Measurements from ENCODE around the gene CELSR1.

The CELSR1 gene

DNA sequence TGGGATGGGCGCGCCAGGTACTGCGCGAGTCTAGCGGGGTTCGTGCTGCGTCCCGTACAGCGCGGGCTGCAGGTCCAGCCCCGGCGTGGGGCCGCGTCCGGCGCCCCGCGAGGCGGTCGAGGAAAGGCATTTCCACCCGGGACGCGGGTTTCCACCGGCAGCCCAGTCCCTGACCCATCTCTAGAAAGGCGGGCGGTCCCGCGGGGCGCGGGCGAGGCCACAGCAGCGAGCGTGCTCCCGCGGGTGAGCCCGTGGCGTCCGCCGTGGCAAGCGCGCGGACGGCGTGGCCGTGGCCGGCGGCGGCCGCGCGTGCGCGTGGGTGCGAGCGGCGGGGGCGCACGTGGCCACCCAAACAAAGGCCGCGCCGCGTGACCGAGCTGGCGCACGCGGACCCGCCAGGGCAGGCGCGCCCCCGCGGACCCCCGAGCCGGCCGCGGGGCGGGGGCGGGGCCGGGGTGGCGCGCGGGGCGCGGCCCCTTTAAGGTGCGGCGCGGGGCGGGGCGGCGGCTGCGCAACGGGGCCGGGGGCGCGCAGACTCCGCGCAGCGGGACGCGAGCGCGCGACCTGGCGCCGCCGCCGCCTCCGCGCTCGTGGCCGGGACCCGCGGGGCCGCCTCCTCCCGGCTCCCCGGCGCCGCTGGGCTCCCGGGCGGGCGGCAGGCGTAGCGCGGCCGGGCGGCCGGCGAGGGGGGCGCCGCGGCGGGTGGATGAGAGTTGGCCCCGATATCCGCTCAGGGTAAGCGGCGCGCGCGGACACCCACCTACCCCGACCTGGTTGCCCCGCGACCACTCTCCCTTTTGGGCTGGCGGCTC is 39.3 kb upstream of the CELSR1 start:
- DNase-seq (ENCODE audit: low read depth in 2 of 2) = peak in 1 of 2 donors; percentile 52

DNA sequence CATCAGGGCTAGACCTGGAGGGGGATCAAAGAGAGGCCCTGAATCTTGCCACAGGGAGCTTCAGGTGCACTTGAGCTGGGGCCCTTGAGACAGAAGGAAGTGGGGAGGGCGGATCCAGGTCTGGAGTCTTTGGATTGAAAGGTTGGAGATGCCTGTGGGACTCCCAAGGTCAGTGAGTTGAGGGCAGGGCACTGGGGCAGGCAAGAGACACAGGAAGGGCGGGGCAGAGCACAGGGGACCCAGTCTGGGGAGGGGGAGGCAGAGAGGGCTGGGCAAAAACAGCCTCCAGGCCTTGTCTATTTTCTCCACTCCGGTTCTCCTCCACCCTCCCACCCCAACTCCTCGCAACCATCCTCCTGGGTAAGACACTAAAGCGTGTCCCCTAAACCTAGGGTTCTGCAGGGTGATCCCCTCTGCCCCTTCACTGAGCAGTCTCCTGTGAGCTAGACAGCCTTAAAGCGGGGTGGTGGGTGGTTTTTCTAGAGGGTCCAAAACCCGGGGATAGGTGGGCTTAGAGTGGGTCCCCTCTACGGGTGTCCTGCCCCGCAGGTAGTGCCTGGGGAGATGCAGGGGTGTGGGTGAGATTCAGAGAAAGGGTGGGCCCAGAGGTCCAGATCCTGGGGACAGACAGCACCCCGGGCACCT is 38.6 kb upstream of the CELSR1 start:
- DNase-seq (ENCODE audit: low read depth in 2 of 2) = no peak

DNA sequence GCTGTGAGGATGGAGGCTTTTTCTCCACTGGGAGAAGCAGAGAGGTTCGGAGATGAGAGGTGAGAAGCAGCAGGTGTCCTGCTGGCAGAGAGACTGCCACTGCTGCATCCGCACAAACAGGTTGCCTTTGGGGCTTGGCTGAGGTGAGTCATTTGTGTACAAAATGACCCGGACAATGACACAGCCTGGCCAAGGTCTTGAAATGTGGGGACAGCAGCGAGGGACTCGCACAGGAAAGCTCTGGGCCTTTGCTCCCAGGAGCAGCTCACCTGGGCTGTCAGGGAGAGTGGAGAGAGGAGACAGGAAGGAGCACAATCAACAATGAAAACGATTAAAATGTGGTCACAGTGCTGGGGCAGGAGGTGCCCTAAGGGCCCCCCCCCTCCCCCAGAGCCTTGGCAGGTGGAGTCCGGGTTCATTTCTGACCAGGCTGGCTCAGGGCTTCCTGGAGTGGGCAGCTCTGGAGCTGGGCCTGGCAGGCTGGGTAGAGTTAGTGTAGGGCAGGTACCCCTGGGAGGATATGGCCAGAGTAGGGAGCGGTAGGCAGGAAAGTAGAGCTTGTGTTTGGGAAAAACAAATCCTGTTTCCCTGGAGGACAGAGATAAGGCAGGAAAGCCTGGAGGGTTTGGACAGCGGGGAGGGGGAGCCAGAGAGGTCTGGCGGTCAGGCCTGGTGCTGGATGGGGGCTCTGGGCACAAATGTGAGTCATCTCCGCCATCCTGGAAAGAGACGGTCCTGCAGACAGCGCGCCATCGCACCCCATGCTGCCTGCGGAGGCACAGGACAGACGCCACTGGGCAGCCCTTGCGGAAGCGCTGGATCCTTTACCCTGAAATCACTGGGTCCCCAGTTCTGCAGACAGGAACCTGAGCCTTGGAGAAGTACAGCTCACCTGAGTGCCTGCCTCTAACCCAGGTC is 37.8 kb upstream of the CELSR1 start:
- DNase-seq (ENCODE audit: low read depth in 2 of 2) = no peak

DNA sequence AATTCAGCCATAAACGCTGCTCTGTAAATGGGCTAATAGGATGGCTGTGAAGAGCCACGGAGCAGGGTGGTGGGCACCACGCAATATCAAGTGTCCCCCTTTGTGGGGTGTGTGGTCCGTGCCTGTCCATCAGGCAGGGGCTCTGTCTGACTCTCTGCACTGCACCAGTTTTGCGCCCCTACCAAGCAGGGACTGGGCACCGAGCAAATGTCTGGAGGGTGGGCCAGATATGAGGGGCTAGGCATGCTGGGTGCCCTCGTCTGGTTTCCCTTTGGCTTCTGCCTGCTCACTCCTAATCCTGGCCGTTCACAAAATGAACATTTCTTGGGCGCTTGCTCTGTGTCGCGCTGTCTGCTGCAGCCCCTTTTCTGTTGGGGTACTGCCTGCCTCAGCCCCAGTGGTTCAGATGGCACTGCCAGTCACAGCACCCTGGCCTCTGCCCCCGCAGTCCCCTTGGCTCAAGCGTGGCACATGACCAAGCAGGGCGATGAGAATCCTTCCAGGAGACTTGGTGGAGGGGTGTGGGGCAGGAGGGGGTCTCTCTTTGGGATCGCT is 37.1 kb upstream of the CELSR1 start:
- no peak for DNase-seq (ENCODE audit: low read depth in 2 of 2)

DNA sequence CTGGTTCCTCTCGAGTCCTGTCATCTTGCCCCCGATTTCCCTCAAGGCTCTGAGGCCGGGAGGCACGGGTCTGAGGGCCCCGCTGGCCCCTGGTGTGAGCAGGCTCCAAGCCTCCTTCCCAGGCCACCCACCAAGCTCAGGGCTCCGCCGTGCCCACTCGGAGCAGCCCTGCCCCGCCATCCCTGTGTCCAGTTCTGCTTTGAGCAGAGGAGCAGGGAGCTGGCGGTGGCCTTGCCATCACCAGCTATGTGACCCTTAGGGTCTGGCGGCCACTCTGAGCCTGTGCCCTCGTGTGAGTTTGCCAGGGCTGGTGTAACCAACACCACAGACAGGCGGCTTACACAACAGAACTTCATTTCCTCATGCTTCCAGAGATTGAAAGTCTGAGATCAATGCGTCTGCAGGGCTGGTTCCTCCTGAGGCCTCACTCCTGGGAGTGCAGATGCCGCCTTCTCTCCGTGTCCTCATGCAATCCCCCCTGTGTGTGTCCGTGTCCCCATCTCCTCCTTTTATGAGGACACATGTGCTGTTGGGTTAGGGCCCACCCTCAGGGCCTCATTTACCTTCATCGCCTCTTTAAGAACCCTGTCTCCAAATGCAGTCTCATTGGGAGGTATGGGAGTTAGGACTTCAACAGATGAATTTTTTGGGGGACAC is 36.5 kb upstream of the CELSR1 start:
- no peak for DNase-seq (ENCODE audit: low read depth in 2 of 2)

DNA sequence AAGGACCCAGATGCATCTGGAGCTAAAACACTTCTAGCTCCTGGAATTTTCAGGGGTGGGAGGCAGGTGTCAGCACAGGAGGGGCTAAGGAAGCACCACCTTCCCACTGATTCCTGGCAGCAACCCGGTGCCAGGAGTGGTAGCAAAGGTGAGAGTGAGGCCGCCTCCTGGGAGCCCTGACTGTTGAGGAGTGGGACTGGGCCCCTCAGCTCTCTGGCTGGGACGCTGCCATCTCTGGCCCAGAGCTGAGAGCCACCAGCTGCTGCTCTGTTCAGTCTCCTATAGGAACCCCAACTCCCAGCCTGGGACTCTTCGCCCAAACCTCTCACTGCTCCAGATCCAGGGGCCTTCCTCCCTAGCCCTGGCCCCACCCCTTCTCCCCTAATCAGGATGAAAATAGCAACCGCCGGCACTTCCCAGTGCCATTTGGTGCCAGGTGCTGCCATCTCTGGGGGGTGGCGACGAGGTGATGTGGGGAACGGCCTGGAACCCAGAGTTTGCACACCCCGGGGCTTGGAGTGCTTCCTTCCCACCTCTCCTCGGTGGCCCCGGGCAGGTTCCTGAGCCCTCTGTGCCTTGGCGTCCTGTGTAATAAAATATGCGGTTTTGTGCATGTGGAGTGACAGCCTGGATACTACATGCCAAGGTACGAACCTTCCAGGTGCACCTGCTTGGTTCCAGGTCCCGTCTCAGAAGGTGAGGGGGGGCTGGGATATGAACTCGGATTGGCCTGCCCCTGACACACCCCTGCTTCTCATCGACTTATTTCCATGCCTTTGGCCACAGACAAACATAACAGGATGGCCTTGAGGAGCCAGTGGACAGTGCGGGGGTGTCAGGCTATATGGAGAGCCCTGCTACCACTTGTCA is 35.7 kb upstream of the CELSR1 start:
- no peak for DNase-seq (ENCODE audit: low read depth in 2 of 2)

DNA sequence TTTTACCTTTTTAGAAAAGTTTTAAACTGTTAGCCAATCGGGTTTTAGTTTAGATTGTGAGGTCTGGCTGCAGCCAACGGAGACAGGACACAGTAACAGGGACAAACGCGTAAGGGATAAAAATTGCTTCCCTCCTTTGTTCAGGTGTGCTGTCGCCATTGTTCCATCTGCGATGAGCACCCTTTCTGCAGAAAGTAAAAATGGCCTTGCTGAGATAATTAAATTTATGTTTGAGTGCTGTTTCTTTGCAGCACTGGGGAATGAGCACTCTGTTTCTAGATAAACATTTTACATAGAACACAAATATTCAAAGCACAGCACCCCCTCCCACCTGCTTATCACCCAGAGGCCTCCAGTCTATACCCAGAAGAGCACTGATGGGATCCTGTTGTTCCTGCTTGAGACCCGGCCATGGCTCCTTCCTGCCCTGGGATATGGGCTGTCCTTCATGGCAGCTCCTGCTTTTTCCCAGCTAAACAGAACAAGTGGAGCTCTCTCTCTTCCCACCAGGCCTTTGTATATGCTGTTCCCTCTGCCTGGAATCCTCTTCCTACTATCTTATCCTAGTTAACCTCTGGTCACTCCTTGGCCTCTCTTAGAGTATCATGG is 34.3 kb upstream of the CELSR1 start:
- DNase-seq (ENCODE audit: low read depth in 2 of 2) = no peak

DNA sequence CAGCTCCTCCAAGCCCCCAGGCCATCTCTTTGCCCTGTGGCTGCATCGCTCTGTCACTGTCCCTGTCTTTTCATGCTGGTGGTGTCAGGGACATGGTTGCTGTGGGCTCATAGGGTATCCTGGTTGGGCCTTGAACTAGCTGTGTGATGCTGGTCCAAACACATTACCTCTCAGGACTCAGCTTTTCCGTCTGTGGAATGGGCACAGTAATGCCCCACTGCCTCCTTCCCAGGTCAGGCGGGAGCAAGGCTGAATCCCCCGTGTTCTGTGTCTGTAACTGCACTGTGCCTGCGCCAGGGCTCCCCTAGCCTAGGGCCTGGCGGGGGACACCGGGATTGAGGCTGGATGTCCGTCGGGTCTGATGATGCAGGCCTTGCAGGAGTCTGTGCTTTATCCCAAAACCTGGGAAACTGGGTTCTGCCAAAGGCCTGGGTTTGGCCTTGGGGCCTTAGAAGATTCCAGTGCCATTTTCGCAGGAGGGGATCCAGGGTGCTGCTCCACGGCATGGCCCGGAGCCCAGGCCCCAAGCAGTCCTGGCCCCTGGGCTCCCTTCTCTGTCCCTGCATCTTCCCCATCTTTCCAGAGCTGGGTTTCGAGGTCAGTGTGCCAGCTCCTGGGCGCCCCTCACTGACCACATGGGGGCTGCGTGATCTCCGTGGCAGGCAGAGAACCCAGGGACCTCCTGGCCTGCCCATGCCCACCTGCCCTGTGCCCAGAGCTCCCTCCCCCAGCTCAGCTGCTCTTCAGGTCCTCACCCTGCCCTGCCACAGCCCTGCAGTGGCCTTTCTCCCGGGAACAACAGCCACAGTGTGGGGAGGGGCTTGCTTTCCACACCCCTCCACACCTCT is 32.7 kb upstream of the CELSR1 start:
- no peak for DNase-seq (ENCODE audit: low read depth in 2 of 2)

DNA sequence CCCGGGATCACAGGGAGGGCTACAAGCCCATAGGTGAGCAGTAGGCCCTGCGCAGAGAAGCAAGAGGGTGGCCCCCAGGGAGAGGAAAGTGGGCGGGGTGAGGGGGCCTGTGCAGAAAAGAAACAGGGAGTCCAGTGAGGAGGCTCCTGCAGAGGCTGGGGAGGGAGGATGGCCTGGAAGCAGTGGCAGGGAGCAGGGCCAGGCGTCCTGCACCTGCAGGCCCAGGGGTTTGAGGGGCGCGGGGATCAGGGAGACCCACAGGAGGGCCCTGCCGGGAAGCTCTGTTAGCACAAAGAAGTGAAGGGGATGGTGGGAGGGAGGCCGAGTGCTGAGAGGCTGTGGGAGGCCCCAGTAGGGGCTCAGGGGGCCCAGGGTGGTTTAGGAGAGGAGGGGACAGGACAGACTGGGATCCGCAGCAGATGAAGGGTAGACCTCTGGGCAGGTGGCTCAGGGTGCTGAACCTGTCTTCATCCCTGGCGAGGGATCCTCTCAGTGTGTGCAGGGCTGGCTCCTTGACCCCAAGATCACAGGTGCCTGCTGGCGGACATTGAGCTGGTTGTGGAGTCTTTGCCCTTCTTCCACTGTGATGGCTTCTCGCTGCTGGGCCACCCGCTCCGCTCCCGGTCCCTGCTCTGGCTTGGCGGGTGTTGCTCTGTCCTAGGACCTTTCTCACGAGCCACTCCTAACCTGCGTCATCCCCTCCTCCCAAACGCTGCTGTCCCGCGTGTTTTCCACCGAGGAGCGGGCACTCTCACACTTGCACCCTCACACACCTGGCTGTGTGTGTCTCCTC is 31.8 kb upstream of the CELSR1 start:
- no peak for DNase-seq (ENCODE audit: low read depth in 2 of 2)

DNA sequence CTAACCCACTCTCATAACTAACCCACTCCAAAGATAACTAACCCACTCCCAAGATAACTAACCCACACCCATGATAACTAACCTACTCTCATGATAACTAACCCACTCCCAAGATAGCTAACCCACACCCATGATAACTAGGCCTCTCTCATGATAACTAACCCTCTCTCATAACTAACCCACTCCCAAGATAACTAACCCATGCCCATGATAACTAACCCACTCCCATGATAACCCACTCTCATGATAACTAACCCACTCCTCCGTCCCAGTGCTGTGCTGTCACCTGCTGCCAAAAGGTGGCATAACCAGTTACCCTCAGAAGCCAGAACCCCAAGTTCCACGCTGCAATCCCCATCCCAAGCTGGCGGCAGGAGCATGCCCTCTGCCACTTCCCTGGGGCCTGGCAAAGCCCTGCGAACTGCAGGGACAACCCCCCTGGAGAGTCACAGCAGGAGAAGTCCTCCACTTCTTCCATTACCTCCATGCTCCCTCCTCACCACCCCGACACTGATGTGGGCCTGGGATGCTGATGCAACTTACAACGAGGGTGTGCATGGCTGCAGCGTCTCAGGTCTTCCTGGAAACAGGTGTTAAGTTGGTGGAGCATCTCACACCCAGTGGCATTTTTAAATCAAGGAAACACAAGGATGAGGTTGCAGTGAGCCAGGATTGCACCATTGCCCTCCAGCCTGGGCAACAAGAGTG is 30.8 kb upstream of the CELSR1 start:
- no peak for DNase-seq (ENCODE audit: low read depth in 2 of 2)

DNA sequence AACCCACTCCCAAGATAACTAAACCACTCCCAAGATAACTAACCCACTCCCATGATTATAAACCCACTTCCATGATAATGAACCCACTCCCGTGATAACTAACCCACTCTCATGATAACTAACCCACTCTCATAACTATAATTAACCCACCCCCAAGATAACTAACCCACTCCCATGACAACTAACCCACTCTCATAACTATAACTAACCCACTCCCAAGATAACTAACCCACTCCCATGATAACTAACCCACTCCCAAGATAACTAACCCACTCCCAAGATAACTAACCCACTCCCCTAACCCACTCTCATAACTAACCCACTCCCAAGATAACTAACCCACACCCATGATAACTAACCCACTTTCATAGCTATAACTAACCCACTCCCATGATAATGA is 30.1 kb upstream of the CELSR1 start:
- DNase-seq (ENCODE audit: low read depth in 2 of 2) = no peak

DNA sequence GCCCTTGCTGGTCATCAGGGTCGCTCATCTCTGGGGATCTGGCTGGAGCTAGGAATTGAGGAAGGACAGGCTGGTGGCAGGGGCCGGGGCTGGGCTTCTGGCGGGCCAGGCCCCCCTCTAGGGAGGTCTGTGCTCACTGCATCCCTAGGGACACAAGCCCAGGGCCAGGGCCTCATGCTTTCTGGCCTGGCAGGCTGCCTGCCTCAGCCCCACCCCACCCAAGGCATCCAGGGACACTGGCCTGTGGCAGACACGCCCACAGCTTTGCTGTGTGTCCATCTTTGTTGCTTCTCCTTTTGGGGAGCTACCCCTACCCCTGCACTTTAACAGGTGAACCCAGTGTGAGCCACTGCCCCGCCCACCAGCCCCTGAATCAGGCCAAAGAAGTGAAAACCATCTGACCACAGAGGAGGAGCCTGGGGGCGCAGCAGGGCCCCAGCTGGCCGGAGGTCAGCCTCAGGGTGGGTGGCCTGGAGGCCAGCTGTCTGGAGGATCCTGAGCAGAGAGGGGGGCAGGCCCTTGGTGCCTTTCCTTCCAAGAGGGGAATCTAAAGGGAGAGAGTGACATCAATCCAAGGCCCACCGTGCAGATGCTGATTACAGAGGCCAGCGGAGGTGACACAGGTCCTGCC is 26.8 kb upstream of the CELSR1 start:
- DNase-seq (ENCODE audit: low read depth in 2 of 2) = no peak

DNA sequence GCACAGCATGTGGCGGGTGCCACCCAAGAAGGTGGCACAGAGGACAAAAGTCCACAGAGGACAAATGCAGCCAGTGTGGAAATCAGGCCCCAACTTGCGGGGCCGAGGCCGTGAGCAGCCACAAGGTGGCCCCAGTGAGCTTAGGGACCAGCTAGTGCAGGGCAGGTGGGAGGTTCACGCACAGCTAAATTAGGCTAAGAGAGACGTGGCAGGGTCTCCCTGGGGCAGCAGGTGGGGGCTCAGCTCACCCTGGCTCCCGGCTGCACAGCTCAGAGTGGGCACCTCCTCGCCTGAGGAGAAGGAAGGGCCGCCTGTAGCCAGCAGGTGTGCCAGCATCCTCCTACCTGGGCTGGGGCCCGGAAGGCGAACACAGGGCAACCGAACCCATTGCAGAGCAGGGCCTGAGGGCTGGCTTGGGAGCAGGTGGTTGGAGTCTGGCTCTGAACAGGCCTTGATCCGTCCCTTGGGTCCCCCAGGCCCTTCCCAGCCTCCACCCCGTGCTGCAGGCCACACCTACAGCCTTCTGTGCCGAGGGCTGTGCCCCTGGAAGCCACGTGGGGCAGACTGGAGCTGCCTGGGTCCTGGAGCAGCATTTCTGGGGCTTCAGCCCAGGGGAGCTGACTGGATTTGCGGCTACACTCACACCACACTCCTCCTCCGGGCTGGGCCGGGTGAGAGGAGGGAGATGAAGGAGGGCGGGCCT is 26.1 kb upstream of the CELSR1 start:
- peak; percentile 43 to 51 for DNase-seq (ENCODE audit: low read depth in 2 of 2)

DNA sequence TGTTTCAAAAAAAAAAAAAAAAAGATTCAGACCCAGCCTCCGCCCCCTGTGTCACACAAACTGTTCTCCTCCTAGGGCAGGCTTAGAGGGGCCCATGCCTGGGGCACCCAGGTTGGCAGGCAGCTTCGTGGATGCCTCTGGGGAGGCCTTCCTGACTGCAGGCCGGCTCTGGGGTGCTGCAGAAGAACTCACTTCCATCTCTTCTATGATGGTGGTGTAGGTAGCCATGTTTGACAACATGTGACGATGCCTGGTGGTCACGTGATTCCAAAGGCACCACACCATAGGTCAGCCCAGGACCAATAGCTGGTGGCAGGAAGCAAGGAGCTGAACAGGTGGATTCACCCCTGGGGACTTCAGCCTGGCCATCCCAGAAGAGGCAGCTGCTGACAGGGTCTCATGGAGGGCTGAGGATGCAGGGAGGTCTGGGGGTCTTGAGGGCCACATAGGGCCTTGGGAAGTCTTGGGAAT is 24.1 kb upstream of the CELSR1 start:
- DNase-seq (ENCODE audit: low read depth in 2 of 2) = no peak

DNA sequence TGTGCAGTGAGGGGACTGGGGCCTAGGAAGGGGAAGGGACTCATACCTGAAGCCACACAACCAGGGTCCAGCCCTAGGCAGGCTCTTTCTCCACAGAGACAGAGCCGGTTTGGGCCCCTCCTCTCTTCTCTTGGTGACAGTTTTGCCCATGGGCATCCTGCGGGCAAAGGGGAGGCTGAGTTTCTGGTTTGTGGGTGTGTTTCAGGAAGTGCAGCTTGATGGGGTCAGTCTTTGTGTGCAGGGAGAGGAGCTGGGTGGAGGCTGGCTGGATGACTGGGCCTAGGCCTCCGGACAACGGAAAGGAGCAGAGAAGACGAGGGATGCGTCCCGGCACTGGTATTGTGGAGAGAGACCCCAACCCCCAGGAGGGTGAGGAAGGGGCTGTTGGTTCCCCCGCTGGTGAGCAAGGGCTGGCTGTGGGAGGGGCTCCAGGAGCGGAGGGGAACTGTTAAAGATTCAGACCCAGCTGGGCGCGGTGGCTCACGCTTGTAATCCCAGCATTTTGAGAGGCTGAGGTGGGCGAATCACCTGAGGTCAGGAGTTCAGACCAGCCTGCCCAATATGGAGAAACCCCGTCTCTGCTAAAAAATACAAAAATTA is 23.4 kb upstream of the CELSR1 start:
- no peak for DNase-seq (ENCODE audit: low read depth in 2 of 2)
